ENCODE measurements around the gene ADGRV1. TPM values are rescaled to one million over a fixed set of nuclear protein-coding genes. Genes with fewer than 3 reads are reported as not detected.

ADGRV1 gene
- total RNA-seq, 2 donors from 2014 or later, result 97.6 to 117 TPM

DNA sequence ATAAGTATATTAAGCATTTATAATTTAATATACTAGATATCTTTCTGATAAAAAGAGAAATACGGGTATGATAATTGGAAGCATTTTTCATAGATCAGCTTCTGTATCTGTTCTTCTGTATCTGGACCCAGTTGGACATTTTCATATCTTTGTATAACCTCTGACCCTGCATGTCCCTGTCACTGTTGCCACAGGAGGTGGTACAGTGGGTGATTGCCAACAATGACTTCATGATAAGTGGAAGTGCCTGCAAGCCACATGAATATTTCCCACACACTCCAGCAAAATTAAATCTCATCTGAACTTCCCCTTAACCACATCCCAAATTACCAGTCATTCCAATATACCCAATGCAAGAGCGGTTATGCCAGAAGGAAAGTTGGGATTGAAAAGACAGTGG is 448.1 kb downstream of the ADGRV1 start:
- Mint-ChIP-seq H3K4me1 (no peaks in the 10 kb centered on the region), H3K27ac (no peak overlapping the region), H3K36me3 (ENCODE audit: low read depth) (peaks cover 7% of the 10 kb centered on the region), H3K27me3 (ENCODE audit: insufficient read depth) (no peaks in the 10 kb centered on the region), H3K9me3 (no peaks in the 10 kb centered on the region), H3K4me3 (no peak overlapping the region)
- Histone ChIP-seq H3K27me3 (ENCODE audit: control insufficient read depth, insufficient read depth, low read length, poor library complexity, severe bottlenecking) (no peaks in the 10 kb centered on the region), H3K36me3 (ENCODE audit: control insufficient read depth, insufficient read depth, low read length) (no peaks in the 10 kb centered on the region), H3K9ac (ENCODE audit: extremely low read depth, low read length, poor library complexity, severe bottlenecking) (no peak overlapping the region), H3K27ac (ENCODE audit: low read depth, low read length) (no peak overlapping the region), H3K4me3 (ENCODE audit: low read length) (no peak overlapping the region), H3K9me3 (ENCODE audit: control insufficient read depth, low read length) (no peaks in the 10 kb centered on the region), H3K4me1 (ENCODE audit: control insufficient read depth, insufficient read depth, low read length) (no peaks in the 10 kb centered on the region)
- TF ChIP-seq, protein P1, sequence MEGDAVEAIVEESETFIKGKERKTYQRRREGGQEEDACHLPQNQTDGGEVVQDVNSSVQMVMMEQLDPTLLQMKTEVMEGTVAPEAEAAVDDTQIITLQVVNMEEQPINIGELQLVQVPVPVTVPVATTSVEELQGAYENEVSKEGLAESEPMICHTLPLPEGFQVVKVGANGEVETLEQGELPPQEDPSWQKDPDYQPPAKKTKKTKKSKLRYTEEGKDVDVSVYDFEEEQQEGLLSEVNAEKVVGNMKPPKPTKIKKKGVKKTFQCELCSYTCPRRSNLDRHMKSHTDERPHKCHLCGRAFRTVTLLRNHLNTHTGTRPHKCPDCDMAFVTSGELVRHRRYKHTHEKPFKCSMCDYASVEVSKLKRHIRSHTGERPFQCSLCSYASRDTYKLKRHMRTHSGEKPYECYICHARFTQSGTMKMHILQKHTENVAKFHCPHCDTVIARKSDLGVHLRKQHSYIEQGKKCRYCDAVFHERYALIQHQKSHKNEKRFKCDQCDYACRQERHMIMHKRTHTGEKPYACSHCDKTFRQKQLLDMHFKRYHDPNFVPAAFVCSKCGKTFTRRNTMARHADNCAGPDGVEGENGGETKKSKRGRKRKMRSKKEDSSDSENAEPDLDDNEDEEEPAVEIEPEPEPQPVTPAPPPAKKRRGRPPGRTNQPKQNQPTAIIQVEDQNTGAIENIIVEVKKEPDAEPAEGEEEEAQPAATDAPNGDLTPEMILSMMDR (conservative IDR thresholded peaks at IDR 0.05), result no peak
- no peak for DNase-seq
- WGBS, 2 experiments (ENCODE audit: insufficient coverage in 1 of 2, insufficient read length in 1 of 2), result 80 to 100% methylated on average over 1 to 2 of the region's 2 CpGs

DNA sequence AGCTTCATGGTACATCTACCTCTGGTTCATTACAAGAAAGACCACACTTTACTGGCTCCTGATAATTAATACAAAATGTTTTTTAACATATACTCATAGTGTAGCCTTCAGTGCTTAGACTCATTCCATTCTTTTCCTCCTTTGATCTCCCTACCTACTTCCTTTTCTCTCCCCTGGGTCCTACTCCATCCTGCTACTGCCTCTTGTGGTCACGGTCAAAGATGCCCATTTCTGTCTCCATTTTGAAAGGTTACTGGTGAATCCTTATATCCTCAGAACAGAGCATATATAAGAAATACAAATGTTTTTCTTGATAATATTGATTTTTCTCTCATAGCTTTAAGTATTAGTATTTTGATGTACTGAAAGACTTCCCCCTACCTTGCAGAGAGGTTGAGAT is 448.7 kb downstream of the ADGRV1 start:
- H3K9me3 Mint-ChIP-seq, result no peaks in the 10 kb centered on the region
- WGBS, 2 experiments (ENCODE audit: insufficient coverage in 1 of 2, insufficient read length in 1 of 2), result 89% methylated on average over 1 of the region's 1 CpG; no CpG with 5 or more reads in 1 of the 2 experiments
- no peak for DNase-seq

DNA sequence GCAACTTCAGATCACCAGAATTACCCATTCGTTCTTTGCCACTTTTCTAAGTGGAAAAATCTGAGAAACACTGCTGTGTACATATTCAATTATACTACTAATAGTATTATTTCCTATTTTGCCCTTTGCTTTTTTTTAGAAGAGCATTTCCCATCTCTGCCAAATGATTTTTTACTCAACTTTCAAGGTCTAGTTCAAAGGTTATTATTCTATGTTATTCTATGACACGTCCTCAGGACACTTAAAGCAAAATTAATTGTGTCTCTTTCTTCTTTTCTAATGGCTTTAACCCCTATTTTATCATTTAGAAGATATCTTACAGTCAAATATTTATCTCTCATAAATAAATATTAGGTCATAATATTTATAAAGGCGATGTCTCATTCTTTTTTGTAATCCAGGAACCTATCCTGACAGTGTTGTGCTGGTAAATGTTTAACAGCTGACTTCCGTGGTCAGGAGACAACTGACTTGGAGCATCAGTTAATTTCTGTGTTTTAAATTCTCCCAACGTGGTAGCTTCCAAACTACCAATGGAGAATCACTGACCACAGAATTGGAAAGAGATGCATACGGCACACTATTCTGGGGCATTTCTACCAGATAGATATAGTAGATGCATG is 449.3 kb downstream of the ADGRV1 start:
- Mint-ChIP-seq H3K27me3 (ENCODE audit: insufficient read depth) (no peaks in the 10 kb centered on the region), H3K36me3 (ENCODE audit: low read depth) (peaks cover 9% of the 10 kb centered on the region), H3K4me3 (no peak overlapping the region), H3K4me1 (no peaks in the 10 kb centered on the region), H3K27ac (no peak overlapping the region), H3K9me3 (peaks cover under 1% of the 10 kb centered on the region)
- Histone ChIP-seq H3K9me3 (ENCODE audit: control insufficient read depth, low read length) (peaks cover 2% of the 10 kb centered on the region), H3K27ac (ENCODE audit: low read depth, low read length) (no peak overlapping the region), H3K27me3 (ENCODE audit: control insufficient read depth, insufficient read depth, low read length, poor library complexity, severe bottlenecking) (no peaks in the 10 kb centered on the region), H3K4me3 (ENCODE audit: low read length) (no peak overlapping the region), H3K9ac (ENCODE audit: extremely low read depth, low read length, poor library complexity, severe bottlenecking) (no peak overlapping the region), H3K36me3 (ENCODE audit: control insufficient read depth, insufficient read depth, low read length) (no peaks in the 10 kb centered on the region), H3K4me1 (ENCODE audit: control insufficient read depth, insufficient read depth, low read length) (no peaks in the 10 kb centered on the region)
- WGBS, 2 experiments (ENCODE audit: insufficient coverage in 1 of 2, insufficient read length in 1 of 2), result 90 to 94% methylated on average over 5 to 6 of the region's 6 CpGs
- TF ChIP-seq, protein P1 (conservative IDR thresholded peaks at IDR 0.05), result no peak
- DNase-seq, result no peak

More for the DNA sequence above, 448.7 kb downstream of the ADGRV1 start:
- Histone ChIP-seq H3K4me3 (ENCODE audit: low read length) (no peak overlapping the region), H3K9me3 (ENCODE audit: control insufficient read depth, low read length) (no peaks in the 10 kb centered on the region), H3K4me1 (ENCODE audit: control insufficient read depth, insufficient read depth, low read length) (no peaks in the 10 kb centered on the region), H3K9ac (ENCODE audit: extremely low read depth, low read length, poor library complexity, severe bottlenecking) (no peak overlapping the region), H3K27ac (ENCODE audit: low read depth, low read length) (no peak overlapping the region), H3K36me3 (ENCODE audit: control insufficient read depth, insufficient read depth, low read length) (no peaks in the 10 kb centered on the region), H3K27me3 (ENCODE audit: control insufficient read depth, insufficient read depth, low read length, poor library complexity, severe bottlenecking) (no peaks in the 10 kb centered on the region)
- Mint-ChIP-seq H3K27ac (no peak overlapping the region), H3K36me3 (ENCODE audit: low read depth) (peaks cover 7% of the 10 kb centered on the region), H3K4me3 (no peak overlapping the region), H3K4me1 (no peaks in the 10 kb centered on the region), H3K27me3 (ENCODE audit: insufficient read depth) (no peaks in the 10 kb centered on the region)
- TF ChIP-seq, protein P1 (conservative IDR thresholded peaks at IDR 0.05), result peak; percentile 58

Data from endodermal cell (in vitro differentiated cells).